ENCODE data around the gene MCM3. TPM values are rescaled to one million over a fixed set of nuclear protein-coding genes. Genes with fewer than 3 reads are reported as not detected.

The MCM3 gene
- total and polyA plus RNA-seq, 2 of the 4 experiments (the other 2 are of a cell fraction), result 54.6 to 66.5 TPM

DNA sequence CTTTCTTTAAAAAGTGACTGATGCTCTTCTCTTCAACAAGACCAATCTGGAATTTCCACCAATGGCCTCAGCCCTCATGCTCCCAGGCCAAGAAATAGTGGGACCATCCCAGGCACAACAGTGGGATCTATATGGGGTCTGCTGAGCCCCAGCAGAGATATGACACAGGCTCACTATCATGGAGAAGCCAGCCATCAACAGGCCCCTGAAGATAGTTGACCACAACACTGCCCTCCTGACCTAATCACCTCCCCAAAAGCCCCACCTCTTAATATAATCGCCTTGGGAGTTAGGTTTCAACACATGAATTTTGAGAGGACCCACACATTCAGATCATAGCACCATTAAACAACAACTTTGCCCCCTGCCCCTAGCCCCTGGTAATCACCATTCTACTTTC lies 16.8 kb upstream of the MCM3 start:
- H3K36me3 ChIP-seq (ENCODE audit: control insufficient read depth, insufficient read depth, low read length), result no peaks in the 10 kb centered on the region
- no peak overlapping the region for H3K4me3 ChIP-seq (ENCODE audit: insufficient read depth, low read depth, low read length)
- H4K8ac ChIP-seq (ENCODE audit: low read depth in 2 of 2, low read length in 2 of 2), result no peak overlapping the region
- dilution Hi-C loops (cut with HindIII; ENCODE audit: low sequenced_read_pairs, unreplicated experiment), result no loop called here
- no peak overlapping the region for H2AK5ac ChIP-seq (ENCODE audit: low read depth, low read length)
- H4K91ac ChIP-seq (ENCODE audit: insufficient read depth, low read depth, low read length), result no peak overlapping the region
- no peak overlapping the region for H2BK120ac ChIP-seq (ENCODE audit: low read depth, low read length)
- H3K9me3 ChIP-seq (ENCODE audit: control insufficient read depth, insufficient read depth, low read length), result no peaks in the 10 kb centered on the region
- no peaks in the 10 kb centered on the region for H4K20me1 ChIP-seq (ENCODE audit: insufficient read depth, low read length)
- no peak overlapping the region for H3K9ac ChIP-seq (ENCODE audit: low read depth, low read length)
- 0 out of 2 replicates have a peak, but pooled peaks cover 2% of the 10 kb centered on the region for H3K9me1 ChIP-seq (ENCODE audit: insufficient read depth, low read length)
- no peak overlapping the region for H4K5ac ChIP-seq (ENCODE audit: low read depth, low read length)
- TF ChIP-seq NFE2L2 (IDR thresholded peaks at IDR 0.05; ENCODE audit: low read depth, low read length) (no peak), CEBPB (IDR thresholded peaks at IDR 0.05; ENCODE audit: low read depth, low read length) (no peak), RAD21 (IDR thresholded peaks at IDR 0.05; ENCODE audit: low read length) (no peak), MAZ (IDR thresholded peaks at IDR 0.05; ENCODE audit: borderline replicate concordance, low read depth, low read length) (no peak), BHLHE40 (IDR thresholded peaks at IDR 0.05; ENCODE audit: low read depth, low read length) (no peak), SMC3 (IDR thresholded peaks at IDR 0.05; ENCODE audit: low read depth, low read length) (no peak), POLR2A (IDR thresholded peaks at IDR 0.05; ENCODE audit: low read depth, low read length) (no peak), MXI1 (IDR thresholded peaks at IDR 0.05; ENCODE audit: borderline replicate concordance, low read depth, low read length) (no peak), CHD1 (IDR thresholded peaks at IDR 0.05; ENCODE audit: low read depth, low read length) (no peak), RFX5 (IDR thresholded peaks at IDR 0.05; ENCODE audit: low read depth, low read length) (no peak), MAFK (IDR thresholded peaks at IDR 0.05; ENCODE audit: low read depth, low read length) (no peak), FOS (IDR thresholded peaks at IDR 0.05; ENCODE audit: low read depth, low read length) (no peak), RCOR1 (IDR thresholded peaks at IDR 0.05; ENCODE audit: insufficient replicate concordance, low read length) (no peak)
- TF ChIP-seq, protein P1, sequence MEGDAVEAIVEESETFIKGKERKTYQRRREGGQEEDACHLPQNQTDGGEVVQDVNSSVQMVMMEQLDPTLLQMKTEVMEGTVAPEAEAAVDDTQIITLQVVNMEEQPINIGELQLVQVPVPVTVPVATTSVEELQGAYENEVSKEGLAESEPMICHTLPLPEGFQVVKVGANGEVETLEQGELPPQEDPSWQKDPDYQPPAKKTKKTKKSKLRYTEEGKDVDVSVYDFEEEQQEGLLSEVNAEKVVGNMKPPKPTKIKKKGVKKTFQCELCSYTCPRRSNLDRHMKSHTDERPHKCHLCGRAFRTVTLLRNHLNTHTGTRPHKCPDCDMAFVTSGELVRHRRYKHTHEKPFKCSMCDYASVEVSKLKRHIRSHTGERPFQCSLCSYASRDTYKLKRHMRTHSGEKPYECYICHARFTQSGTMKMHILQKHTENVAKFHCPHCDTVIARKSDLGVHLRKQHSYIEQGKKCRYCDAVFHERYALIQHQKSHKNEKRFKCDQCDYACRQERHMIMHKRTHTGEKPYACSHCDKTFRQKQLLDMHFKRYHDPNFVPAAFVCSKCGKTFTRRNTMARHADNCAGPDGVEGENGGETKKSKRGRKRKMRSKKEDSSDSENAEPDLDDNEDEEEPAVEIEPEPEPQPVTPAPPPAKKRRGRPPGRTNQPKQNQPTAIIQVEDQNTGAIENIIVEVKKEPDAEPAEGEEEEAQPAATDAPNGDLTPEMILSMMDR (conservative IDR thresholded peaks at IDR 0.05; ENCODE audit: low read depth, low read length), result no peak
- TF ChIP-seq, protein P2, sequence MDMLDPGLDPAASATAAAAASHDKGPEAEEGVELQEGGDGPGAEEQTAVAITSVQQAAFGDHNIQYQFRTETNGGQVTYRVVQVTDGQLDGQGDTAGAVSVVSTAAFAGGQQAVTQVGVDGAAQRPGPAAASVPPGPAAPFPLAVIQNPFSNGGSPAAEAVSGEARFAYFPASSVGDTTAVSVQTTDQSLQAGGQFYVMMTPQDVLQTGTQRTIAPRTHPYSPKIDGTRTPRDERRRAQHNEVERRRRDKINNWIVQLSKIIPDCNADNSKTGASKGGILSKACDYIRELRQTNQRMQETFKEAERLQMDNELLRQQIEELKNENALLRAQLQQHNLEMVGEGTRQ (IDR thresholded peaks at IDR 0.05; ENCODE audit: low read depth, low read length), result no peak
- TF ChIP-seq, protein P3, sequence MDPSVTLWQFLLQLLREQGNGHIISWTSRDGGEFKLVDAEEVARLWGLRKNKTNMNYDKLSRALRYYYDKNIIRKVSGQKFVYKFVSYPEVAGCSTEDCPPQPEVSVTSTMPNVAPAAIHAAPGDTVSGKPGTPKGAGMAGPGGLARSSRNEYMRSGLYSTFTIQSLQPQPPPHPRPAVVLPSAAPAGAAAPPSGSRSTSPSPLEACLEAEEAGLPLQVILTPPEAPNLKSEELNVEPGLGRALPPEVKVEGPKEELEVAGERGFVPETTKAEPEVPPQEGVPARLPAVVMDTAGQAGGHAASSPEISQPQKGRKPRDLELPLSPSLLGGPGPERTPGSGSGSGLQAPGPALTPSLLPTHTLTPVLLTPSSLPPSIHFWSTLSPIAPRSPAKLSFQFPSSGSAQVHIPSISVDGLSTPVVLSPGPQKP (IDR thresholded peaks at IDR 0.05; ENCODE audit: borderline replicate concordance, low read depth, low read length), result no peak
- H3K56ac ChIP-seq (ENCODE audit: extremely low read depth, insufficient read depth, low read length), result no peak overlapping the region
- no peak overlapping the region for H2AK9ac ChIP-seq (replicated peaks; ENCODE audit: low read depth, low read length, poor library complexity)
- H3K4ac ChIP-seq (ENCODE audit: low read depth, low read length), result no peak overlapping the region
- H2BK20ac ChIP-seq (ENCODE audit: low read depth, low read length), result no peak overlapping the region
- DNase-seq (no peak), ATAC-seq (ENCODE audit: low read depth) (no peak)
- intact Hi-C loops (cut with micrococcal nuclease), result no loop called here
- H3K4me1 ChIP-seq (ENCODE audit: control insufficient read depth, insufficient read depth, low read length), result no peaks in the 10 kb centered on the region
- H3K23ac ChIP-seq (ENCODE audit: low read depth, low read length), result no peak overlapping the region
- H3K27me3 ChIP-seq (ENCODE audit: control insufficient read depth, insufficient read depth, low read length), result no peaks in the 10 kb centered on the region
- H3K27ac ChIP-seq (ENCODE audit: insufficient read depth, low read length), result no peak overlapping the region
- in situ Hi-C loops (cut with MboI; ENCODE audit: low sequenced_read_pairs), result no loop called here
- no peak overlapping the region for H2AFZ ChIP-seq (replicated peaks; ENCODE audit: low read length, poor library complexity)
- POLR2A ChIA-PET (ENCODE audit: unreplicated experiment), result no interaction called here
- CTCF ChIA-PET, result no interaction called here
- 33% methylated on average over 1 of the region's 1 CpG; no CpG with 5 or more reads in 1 of the 2 experiments for WGBS, 2 experiments (ENCODE audit: extremely low coverage in 2 of 2, insufficient read length in 1 of 2)
- H3K79me1 ChIP-seq (ENCODE audit: low read depth in 1 of 2, low read length in 2 of 2), result no peaks in the 10 kb centered on the region
- no peak overlapping the region for H2BK15ac ChIP-seq (ENCODE audit: low read depth, low read length)
- no peak overlapping the region for H3K18ac ChIP-seq (ENCODE audit: low read depth, low read length)
- H3K14ac ChIP-seq (replicated peaks; ENCODE audit: low read depth, low read length), result no peak overlapping the region
- no TSS peak for BruUV-seq (replicated peaks)
- no peak overlapping the region for H3K4me2 ChIP-seq (ENCODE audit: low read depth, low read length)
- H2BK5ac ChIP-seq (ENCODE audit: low read depth, low read length, poor library complexity, severe bottlenecking), result no peak overlapping the region

All from IMR-90 (cell line).